ENCODE data around the gene GOLGA2. TPM values are rescaled to one million over a fixed set of nuclear protein-coding genes. Genes with fewer than 3 reads are reported as not detected.

The GOLGA2 gene
- total RNA-seq, 1 experiment from 2014 or later: 76.5 TPM

DNA sequence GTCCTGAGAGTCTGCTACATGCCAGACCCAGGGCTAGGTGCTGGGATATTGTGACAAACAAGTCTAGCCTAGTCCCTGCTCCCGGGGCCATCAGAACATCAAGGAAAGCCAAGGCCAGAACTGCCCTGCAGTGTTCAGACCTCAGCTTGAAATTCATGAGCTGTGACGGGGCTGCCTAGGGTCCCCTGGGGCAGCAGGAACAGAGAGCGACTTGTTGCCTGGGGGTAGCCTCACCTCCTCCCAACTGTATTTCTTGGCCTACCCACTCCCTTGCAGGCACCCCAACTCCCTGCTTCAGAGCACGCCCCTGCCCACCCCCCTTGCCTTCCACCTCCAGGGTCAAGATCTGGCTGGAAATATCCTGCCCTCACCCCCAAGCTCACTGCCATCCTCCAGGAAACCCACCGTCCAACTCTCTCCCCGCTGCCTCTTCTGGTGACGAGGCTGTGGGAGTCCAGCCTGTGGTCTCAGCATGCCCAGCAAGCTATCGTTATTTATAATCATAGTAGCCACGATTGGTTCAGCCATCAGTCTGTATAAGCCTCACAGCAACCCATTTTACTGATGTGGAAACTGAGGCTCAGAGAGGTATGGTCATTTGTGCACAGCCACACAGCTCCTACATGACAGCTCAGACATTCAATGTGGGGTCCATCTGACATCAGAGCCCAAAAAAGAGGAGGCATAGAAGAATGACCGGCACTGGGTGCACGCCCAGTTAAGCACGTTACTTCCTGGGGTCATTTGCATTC lies 61.9 kb downstream of the GOLGA2 start:
- no peak for DNase-seq (ENCODE audit: low read depth)

DNA sequence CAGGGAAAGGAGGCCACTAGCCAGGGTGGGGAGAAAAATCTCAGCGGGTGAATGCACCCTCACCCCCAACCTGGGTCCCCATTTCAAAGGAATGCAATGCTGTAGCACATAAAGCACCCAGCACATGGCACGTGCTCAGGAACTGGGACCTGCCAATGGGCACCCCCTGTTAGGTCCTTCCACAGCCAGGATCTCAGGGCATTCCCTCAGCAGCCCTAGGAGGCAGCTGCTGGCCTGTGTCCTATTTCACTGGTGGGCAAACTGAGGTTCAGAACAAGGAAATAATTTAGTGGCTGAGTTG lies 63.9 kb downstream of the GOLGA2 start:
- DNase-seq (ENCODE audit: low read depth): no peak

DNA sequence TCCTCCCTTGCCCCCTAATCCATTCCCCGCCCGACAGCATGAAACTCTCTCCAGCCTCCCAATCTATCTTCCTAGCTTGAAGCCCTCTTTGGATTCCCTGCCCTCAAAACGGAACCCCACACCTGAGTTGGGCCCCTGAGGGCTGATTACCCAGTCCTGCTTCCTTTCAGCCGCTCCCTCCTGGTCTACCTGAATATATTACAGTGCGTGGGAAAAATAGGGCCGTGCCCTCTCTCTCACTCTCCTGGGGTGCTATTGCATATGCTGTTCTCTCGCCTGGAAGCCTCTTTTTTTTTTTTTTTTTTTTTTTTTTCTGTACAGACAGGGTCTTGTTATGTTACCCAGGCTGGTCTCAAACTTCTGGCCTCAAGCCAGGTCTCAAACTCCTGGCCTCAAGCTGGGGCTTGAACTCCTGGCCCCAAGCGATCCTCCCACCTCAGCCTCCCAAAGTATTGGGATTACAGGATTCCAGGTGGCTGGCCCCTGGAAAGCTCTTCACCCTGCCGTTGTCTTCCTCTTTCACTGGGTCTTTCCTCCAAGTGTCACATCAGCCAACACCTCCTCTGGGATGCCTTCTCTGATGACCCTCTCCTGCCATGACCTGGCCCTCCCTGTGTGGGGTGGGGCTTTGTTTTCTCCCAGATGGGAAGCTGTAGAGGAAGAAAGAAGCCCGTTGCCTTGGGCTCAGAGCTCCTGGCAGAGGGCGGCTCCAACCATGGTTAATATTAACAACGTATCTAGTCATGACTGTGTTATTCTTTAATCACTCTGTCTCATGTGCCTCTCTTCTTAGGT lies 64.4 kb downstream of the GOLGA2 start:
- DNase-seq (ENCODE audit: low read depth): no peak

DNA sequence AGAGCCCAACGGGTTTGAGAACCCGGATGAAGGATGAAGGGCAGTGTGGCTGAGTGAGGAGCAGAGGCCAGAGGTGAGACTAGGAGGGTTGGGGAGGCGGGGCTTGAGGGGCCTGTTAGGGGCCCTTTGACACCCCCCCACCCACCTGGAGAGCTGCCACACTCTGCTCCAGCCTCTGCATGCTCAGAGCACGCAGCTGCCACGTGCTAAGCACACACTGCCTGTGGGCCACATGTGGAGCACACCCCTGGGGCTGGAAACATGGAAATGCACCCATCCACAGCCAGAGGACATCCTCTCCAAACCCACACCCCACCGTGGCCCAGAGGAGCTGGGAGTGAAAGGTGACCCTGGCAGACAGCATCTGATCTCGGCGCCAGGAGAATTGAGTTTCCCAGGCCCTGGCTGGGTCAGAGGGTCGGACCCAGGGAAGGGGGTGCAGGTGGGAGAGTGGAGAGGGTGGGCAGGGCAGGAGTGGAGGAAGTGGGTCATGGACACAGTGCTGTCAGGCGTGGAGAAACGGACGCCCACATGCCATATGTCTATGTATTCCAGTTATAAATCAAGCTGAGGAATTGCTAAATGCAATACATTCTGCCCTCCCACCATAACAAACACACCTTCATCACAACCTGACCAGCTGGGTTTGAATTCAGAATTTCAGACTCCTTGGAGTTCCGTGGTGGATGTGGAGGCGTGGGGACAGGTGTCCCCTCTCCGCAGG lies 66.7 kb downstream of the GOLGA2 start:
- DNase-seq (ENCODE audit: low read depth): no peak

DNA sequence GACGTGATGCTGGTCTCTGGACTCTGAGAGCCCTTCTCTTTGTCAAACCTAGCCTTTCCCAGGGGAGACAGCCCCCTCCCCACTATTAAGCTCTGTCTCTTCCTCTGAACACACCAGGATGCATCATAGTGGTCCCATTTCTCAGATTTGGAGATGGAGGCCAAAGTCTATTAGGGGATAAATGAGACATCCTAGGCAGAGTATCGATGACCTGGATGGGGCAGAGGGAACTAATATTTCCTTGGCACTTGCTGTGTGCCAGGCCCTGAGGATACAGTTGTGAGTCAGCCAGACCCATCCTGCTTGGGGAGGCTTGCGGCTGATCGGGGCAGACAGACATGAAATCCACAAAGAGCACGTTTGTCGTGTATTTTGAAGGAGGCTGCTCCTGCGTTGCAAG lies 67.4 kb downstream of the GOLGA2 start:
- DNase-seq (ENCODE audit: low read depth): no peak

DNA sequence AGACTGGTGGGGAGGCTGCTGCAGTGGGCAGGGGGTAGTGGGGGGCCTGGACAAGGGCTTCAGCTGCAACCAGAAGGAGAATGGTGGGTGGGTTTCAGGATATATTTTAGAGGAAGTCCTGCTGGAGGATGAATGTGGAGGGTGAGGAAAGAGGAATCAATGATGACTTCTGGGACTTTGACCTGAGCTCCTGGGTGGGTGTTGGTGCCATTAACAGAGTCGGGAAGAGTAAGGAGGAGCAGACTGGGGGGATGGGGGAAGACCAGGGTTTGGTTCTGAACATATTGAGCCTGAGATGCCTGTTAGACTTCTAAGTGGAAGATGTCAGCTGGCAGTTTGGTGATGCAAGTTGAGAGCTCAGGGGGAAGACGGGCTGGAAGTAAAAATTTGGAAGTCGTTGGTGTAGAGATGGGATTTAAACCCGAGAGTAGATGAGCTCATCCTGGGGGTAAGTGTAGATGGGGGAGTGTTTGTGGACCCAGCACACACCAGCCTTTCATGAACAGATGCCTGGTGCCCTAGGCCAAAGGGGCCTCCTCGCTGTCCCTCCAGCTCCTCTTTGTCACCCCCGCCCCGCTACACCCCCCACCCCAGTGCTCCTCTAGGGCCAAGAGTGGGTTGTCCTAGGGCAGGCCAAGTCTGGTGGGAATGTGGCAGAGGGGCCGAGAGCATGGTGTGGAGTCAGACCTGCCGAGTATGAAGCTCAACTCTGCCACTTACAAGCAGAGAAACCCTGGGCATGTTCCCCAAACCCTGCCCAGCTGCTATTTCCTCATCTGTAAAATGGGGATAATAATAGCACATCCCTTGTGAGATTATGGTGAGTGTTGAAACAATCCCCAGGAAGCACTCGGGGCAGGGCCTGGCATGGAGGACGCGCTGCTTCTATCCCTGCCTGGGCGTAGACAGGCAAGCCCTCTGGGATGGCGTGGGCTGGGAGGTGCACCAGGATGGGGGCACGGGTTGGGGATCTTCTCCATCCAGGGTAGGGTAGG lies 68.6 kb downstream of the GOLGA2 start:
- DNase-seq (ENCODE audit: low read depth): no peak

DNA sequence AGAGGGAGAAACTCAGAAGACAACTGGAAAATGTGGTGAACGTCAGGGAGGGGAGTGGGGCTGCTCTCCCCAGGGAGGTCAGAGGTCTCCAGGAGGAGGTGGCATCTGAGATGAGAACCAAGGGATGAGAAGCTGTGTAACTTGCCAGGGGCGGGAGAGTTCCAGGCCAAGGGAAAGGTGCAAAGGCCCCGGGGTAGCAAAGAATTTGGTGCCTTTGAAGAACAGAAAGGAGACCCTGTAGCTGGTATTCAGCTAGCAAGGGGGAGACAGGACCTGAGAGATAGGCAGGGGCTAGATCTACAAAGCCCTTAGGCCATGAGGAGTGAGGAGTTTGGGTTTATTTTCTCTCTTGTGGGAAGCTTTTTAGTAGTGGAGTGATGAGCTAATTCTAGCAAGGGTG lies 69.3 kb downstream of the GOLGA2 start:
- no peak for DNase-seq (ENCODE audit: low read depth)

Other genes with a start within 250 kb of the GOLGA2 start
- 13.5 and 14.0 TPM in 2 replicates for gene NAIF1, start 208.7 kb downstream of the GOLGA2 start, total RNA-seq (2014; rRNA removed)
- 24.9 and 25.2 TPM in 2 replicates for gene SLC25A25, start 207.8 kb downstream of the GOLGA2 start, total RNA-seq (2014; rRNA removed)
- 60.7 and 62.8 TPM in 2 replicates for gene PTGES2, start 148.3 kb downstream of the GOLGA2 start, total RNA-seq (2014; rRNA removed)
- not detected in 2 replicates for gene LCN2, start 126.6 kb downstream of the GOLGA2 start, total RNA-seq (2014; rRNA removed)
- 180 and 197 TPM in 2 replicates for gene BBLN, start 115.7 kb downstream of the GOLGA2 start, total RNA-seq (2014; rRNA removed)
- gene CIZ1, start 84.4 kb downstream of the GOLGA2 start, total RNA-seq (2014; rRNA removed): 43.8 and 57.0 TPM in 2 replicates
- gene DNM1, start 72.6 kb downstream of the GOLGA2 start, total RNA-seq (2014; rRNA removed): 0.17 TPM in 1 of 2 replicates, not detected in the other
- 40.9 and 41.7 TPM in 2 replicates for gene SWI5, start 269 bp upstream of the GOLGA2 start, total RNA-seq (2014; rRNA removed)
- 15.6 and 19.2 TPM in 2 replicates for gene TRUB2, start 46.4 kb upstream of the GOLGA2 start, total RNA-seq (2014; rRNA removed)
- 32.9 and 40.1 TPM in 2 replicates for gene COQ4, start 46.8 kb upstream of the GOLGA2 start, total RNA-seq (2014; rRNA removed)
- gene SLC27A4, start 64.5 kb upstream of the GOLGA2 start, total RNA-seq (2014; rRNA removed): 37.3 and 37.5 TPM in 2 replicates
- gene URM1, start 95.4 kb upstream of the GOLGA2 start, total RNA-seq (2014; rRNA removed): 46.4 and 49.4 TPM in 2 replicates
- 103 and 117 TPM in 2 replicates for gene CERCAM, start 144.8 kb upstream of the GOLGA2 start, total RNA-seq (2014; rRNA removed)
- gene ODF2, start 180.0 kb upstream of the GOLGA2 start, total RNA-seq (2014; rRNA removed): 55.2 and 63.3 TPM in 2 replicates
- gene GLE1, start 228.7 kb upstream of the GOLGA2 start, total RNA-seq (2014; rRNA removed): 50.1 and 53.2 TPM in 2 replicates

Data from LHCN-M2 (cell line).